Right ventricle myocardium superior (tissue), 1 donor: ENCODE measurements around the gene MECP2. TPM values are rescaled to one million over a fixed set of nuclear protein-coding genes. Genes with fewer than 3 reads are reported as not detected.
A peak's percentile ranks its signal among the peaks of the same experiment; 100 is the strongest.

Source experiments
- ATAC-seq: fragments of 200-7000 bp; cut with Tn5 transposase; one replicate; pipeline ENCODE4 v1.9.1; 2020; ENCODE audit warnings: mild to moderate bottlenecking; ENCODE audit not compliant: poor library complexity
- DNase-seq: peaks from one replicate; pipeline ENCODE4 v3.0.0-alpha.2; 2020
- intact Hi-C: fragments of 100-400 bp; cut with DNase I; formaldehyde crosslinking; loops from one replicate; pipeline ENCODE4 v1.11.2; 2022
- total RNA-seq: library from RNA; stranded (reverse); fragmentation: NEBNext Ultra II Directional; extraction: Animal tissue kit (Norgen Biotek cat#: 25700); gene quantifications from one replicate; pipeline ENCODE4 v1.2.1, GENCODE V29; 2021
- donor health status: DM: no; HTN: yes; CAD: no; lungs with severe emphysema.

Gene MECP2
- total RNA-seq, 1 donor from 2014 or later = 30.5 TPM

DNA sequence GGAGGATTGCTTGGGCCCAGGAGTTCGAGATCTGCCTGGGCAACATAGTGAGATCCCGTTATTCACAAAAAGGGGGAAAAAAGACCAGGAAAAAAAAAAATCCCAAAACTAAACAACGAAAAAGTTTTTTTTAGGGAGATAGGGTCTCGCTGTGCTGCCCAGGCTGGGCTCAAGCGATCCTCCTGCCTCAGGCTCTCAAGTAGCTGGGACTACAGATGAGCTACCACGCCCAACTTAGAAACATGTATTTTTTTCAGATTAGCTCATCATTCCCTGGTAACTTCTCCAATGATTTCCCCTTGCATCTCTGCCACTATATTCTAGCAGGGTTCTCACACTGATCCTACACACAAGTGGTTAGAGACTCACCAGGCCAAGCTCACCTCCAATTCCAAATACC is 53.4 kb downstream of the MECP2 start:
- ATAC-seq = no peak
- intact Hi-C loops = loop anchor here (10.0 kb wide), 1 partner anchor 51 kb away; the partner anchor contains the start of gene MECP2

DNA sequence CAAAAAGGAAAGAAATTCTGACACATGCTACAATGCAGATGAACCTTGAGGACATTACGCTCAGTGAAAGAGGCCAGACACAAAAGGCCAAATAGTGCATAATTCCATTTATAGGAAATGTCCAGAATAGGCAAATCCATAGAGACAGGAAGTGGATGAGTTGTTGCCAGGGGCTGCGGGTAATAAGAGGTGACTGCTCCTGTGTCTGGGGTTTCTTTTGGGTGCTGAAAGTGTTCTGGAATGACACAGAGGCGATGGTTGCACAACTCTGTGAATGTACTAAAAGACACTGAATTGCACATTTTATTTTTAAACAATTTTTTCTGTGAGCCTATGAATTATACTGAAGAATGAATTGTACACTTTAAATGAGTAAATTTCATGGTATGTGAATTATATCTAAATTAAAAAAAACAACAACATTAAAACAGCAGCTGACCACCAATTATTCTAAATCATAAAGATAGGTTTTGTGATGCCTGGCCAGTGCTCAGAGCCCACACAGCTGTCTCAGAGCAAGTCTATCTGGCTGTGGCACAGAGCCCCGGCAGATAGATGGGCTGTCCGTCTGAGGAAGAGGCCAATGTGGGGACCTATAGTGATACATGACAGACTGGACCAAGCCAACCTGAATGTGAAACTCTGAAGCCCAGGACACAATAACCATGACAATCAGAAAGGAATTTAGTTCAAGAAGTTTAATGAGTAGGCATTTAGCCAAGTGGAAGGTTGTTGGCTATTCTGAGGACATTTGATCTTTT is 54.3 kb downstream of the MECP2 start:
- DNase-seq (no peak), ATAC-seq (peak; percentile 30)
- intact Hi-C loops = loop anchor here (10.0 kb wide), 1 partner anchor 52 kb away; the partner anchor contains the start of gene MECP2

More for the DNA sequence above, 53.4 kb downstream of the MECP2 start:
- no peak for DNase-seq

DNA sequence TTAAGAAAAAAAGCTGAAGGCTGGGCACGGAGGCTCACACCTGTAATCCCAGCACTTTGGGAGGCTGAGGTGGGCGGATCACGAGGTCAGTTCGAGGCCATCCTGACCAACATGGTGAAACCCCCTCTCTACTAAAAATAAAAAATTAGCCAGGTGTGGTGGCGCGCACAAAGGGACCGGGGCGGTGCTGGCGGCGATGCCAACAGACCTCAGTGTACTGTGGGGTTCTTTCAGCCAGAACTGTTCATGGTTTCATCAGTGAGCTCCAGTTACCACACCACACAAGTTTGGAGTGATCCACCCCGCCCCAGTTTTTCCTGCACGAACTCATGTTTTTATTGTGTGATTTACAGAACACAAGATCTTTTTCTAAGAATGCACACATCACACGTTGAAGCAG is 56.7 kb downstream of the MECP2 start:
- no peak for DNase-seq
- ATAC-seq = no peak
- intact Hi-C loops = loop anchor here (10.0 kb wide), 1 partner anchor 54 kb away; the partner anchor contains the start of gene MECP2

DNA sequence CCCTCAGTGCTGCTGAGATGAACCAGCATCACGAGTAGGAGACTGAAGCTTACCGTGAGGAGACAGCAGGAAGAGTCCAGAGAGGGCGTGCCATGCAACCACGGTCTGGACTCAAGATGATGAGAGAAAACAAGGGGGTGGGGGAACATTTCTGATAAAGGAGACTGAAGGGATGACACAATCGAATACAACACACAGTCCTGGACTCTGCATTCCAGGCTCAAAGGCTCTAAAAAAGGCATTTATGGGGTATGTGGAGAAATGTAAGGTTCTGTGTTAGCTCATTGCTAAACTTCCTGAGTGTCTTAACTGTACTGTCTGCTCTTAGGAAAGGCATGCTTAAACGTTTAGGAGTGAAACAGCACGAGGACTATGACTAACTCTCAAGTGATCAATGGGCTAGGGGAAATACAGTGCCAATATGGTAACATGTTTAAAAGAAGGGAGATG is 57.2 kb downstream of the MECP2 start:
- intact Hi-C loops = loop anchor here (10.0 kb wide), 1 partner anchor 54 kb away; the partner anchor contains the start of gene MECP2
- DNase-seq (no peak), ATAC-seq (no peak)

DNA sequence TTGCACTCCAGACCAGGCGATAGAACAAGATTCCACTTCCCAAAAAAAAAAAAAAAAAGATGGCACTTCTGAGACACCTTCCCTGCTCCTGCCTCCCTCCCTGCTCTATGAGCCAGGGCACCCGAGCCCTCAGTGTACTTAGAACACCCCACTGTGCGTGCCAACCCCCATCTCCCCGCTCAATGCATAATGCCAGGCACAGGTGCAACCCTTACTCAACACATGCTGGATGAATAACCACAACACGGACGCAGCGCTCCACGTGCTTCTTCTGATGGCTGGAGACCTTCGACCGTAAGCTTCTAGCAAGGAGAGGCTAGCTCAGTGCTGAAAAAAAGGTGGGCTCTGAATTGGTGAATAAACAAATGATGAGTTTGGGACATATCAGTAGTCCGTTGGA is 57.9 kb downstream of the MECP2 start:
- ATAC-seq = no peak
- intact Hi-C loops = no loop called here
- no peak for DNase-seq

DNA sequence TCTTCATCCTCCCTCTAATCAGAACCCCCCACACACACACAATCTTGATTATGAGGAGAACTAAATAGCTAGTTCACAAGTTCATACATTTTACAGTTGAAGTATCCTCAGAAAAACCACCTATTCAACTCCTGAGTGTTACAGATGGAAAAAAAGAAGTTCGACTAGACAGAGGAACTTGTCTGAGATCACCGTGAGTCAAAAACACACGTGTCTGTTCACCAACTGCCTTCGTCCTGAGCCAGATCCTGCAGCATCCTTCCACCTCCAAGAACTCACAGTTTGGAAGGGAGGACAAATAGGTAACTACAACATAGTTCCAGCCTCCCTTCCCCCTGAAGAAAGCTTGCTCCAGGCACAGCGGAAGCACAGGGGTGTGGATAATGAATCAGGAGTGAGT is 58.9 kb downstream of the MECP2 start:
- intact Hi-C loops = no loop called here
- DNase-seq (no peak), ATAC-seq (no peak)

DNA sequence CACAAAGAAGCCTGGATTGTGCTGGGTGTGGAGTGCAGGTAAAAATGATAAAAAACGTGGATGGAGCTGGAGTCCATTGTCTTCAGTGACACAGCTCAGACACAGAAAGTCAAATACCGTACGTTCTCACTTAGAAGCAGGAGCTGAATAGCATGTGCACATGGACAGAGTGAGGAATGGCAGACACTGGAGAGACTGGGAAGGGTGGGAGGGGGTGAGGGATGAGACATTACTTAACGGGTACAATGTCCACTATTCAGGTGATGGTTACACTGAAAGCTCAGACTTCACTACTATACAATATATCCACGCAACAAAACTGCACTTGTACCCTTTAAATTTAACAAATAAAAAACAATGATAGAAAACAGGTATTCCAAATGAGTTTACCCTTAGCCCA is 59.8 kb downstream of the MECP2 start:
- DNase-seq = no peak
- intact Hi-C loops = no loop called here
- ATAC-seq = no peak

DNA sequence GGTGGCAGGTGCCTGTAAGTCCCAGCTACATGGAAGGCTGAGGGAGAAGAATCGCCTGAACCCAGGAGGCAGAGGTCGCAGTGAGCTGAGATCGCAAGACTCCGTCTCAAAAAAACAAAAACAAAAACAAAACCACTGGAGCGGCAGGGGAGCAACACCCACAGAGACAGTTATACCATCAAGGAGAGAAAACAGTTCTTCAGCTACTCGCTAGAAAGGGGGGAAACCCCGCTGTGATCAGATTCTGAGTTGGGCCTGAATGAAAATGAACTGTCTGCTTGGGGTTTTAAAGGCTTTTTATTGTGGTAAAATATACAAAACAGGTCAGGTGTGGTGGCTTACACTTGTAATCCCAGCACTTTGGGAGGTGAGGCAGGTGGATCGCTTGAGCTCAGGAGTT is 61.0 kb downstream of the MECP2 start:
- ATAC-seq (no peak), DNase-seq (no peak)
- intact Hi-C loops = no loop called here

DNA sequence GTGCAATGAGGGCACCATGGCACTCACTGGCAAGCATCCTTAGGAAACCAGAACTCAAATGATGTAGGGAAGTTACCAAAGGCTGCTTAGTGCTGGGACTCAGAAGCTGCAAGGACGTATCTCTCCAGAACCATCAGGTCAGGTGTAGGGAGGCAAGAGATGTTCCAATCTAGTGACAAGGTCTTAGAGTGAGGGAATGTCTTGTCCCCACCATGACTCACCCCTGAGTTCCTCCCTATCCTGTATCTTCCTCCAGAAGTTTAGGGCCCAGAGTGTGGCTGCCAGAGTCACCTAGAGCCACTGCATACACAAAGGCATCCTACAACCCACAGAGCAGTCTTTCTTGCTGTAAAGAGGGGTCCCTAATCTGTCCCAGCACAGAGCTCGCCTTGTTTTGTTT is 63.7 kb downstream of the MECP2 start:
- intact Hi-C loops = no loop called here
- ATAC-seq = no peak
- no peak for DNase-seq

DNA sequence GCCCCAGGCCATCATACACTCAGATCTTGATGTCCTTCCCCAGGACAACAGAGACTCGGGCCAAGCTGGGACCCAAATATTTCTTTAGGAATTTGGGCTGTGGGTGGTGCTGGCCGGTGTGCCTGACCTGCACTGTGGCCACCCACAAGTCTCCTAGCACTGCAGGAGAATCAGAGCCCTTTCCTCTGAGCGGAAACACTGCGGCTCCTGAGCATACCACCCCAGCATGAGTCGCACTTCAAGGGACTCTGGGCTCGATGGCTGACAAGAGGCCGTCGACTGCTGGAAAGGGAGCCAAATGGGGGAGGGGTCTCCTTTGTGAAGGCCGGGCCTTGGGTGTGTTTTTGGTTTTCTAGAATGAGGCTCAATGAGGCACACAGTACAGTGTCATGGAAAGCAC is 64.9 kb downstream of the MECP2 start:
- ATAC-seq (no peak), DNase-seq (no peak)
- intact Hi-C loops = no loop called here

DNA sequence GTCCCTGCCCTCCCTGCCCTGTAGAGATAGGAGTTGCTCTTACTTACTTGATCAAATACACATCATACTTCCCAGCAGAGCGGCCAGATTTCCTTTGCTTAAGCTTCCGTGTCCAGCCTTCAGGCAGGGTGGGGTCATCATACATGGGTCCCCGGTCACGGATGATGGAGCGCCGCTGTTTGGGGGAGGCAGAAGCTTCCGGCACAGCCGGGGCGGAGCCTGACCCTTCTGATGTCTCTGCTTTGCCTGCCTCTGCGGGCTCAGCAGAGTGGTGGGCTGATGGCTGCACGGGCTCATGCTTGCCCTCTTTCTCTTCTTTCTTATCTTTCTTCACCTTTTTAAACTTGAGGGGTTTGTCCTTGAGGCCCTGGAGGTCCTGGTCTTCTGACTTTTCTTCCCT is 65.4 kb downstream of the MECP2 start:
- no peak for DNase-seq
- ATAC-seq = no peak
- intact Hi-C loops = no loop called here

DNA sequence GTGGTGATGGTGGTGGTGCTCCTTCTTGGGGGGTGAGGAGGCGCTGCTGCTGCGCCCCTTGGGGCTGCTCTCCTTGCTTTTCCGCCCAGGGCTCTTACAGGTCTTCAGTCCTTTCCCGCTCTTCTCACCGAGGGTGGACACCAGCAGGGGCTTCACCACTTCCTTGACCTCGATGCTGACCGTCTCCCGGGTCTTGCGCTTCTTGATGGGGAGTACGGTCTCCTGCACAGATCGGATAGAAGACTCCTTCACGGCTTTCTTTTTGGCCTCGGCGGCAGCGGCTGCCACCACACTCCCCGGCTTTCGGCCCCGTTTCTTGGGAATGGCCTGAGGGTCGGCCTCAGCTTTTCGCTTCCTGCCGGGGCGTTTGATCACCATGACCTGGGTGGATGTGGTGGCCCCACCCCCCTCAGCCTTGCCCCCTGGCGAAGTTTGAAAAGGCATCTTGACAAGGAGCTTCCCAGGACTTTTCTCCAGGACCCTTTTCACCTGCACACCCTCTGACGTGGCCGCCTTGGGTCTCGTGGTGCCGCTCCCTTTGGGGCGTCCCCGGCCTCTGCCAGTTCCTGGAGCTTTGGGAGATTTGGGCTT is 66.7 kb downstream of the MECP2 start:
- DNase-seq (no peak), ATAC-seq (no peak)
- intact Hi-C loops = no loop called here

DNA sequence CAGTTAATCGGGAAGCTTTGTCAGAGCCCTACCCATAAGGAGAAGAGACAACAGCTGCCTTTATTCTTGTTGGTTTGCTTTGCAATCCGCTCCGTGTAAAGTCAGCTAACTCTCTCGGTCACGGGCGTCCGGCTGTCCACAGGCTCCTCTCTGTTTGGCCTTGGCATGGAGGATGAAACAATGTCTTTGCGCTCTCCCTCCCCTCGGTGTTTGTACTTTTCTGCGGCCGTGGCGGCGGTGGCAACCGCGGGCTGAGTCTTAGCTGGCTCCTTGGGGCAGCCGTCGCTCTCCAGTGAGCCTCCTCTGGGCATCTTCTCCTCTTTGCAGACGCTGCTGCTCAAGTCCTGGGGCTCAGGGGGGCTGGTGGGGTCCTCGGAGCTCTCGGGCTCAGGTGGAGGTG is 67.3 kb downstream of the MECP2 start:
- ATAC-seq (no peak), DNase-seq (no peak)
- intact Hi-C loops = no loop called here

DNA sequence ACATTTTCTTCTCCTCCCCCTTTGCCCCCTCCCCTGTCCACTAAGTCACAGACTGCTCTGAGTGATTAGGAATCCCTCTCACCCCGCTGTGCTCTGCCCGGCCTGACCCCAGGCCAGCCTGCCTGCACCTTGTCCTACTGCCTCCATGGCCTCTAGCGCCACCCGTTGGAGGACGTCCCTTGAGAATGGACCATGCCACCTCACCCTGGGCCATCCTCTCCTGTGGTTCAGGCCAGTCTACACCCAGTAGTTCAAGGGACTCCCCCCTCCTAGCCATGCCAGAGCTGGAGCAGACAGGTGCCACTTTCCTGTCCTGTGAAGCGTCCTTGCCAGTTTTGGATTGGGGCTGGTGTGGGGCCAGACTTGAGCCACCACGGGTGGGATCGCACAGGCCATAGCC is 68.1 kb downstream of the MECP2 start:
- no peak for DNase-seq
- no peak for ATAC-seq
- intact Hi-C loops = no loop called here

DNA sequence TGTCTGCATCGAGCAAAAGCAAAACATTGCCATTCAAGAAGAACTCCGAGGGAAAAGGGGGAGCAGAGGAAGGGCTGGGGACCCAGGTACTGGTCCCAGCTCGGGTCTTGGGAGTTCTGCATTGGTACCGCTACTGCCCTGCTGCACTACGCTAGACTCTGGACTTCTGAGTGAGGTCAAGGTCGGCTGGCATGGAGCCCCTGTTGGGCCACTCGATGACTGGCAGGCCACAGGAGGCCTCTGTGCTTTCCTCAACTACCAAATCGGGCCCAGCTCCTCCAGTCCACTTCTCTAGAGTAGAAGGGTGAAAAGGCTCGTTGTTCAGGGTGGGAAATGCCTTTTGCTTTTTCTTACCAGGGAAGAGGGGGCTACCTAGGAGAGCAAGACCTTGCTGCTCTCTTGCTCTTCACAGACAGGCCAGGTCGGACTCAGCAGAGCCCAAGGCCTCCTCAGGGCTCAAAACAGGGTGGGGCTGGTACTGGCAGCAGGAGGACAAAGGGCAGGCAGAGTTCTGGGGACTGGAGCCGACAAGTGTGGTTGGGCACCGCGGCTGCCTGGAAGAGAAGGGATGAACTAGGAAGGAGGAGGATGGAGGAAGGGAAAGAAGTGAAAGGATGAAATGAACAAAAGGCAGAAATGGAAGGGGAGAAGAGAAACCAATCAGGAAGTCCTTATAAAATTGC is 68.9 kb downstream of the MECP2 start:
- intact Hi-C loops = no loop called here
- ATAC-seq = no peak
- no peak for DNase-seq

DNA sequence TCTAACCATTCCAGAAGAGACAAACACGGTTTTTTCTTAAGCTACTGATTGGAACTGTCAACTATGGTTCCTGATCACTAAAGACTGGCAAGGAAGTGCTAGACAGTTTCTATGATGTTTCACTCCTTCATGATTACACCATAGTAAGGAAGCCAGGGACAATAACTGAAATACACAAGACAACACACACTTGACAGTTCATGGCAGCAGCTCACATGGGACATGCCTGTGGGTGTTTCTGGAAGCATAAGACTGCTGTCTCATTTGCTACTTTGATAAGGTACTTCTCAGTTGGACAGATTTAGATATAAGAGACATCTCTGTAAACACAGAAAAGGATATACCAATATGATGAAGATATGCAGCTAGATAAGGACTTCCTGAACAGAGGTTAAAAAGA is 69.5 kb downstream of the MECP2 start:
- intact Hi-C loops = no loop called here
- ATAC-seq (no peak), DNase-seq (no peak)

DNA sequence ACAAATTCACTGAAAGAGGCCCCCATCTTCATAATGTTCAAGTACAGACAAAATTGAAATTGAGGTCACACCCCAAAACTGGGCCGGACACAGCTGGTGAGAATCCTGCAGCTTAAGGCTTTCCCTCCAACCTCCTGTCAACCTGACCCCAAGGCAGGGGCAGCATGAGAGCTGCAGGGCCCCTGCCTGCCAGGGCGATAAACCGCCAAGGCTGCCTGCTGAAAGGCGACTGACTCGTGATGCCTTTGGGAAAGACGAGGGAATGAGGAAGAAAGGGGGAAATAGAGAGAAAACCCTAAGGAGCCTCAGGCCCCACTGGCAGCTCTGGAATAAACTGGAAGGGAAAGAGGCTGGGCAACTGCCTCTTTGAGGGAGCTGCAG is 70.5 kb downstream of the MECP2 start:
- ATAC-seq (no peak), DNase-seq (no peak)
- intact Hi-C loops = no loop called here

DNA sequence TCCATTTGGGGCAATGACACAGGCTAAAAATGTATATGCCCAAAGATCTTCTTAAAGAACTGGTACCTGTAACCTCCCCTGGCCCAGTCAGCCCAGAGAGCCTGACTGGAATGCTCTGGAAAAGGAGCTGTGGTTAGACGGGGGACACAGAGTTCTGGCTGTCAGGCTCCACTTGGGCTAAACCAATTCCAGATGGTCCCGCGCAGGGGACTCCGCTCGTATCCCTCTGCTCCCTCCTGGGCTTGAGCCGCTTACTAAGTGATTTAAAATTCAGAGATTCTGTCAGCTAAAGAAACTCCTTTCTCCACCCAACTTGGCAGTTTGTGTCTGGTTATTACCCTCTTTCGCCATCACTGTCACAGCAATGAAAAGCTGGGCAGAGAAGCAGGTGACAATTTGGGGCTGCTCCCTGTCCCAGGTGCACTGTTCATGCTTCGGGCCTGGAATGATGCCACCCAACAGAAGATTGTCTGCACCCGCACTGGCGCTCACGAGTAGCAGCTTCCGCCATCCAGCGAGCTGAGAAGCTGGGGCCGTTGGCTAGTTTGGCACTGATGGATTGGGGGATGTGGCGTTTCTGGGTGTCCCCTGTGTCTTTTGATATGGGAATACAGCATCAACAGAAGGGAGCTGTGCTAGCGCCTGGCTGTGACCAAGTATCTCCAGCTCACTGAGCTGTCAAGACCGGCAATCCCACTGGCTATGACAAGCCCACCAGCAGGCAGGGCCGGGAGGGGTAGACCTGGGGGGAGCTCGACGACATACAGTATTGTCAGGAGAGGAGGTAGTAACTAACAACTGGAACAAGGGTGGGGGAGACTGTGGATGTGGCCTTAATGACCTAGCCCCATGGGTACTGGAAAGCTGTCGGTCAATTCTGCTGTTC is 71.1 kb downstream of the MECP2 start:
- intact Hi-C loops = no loop called here
- no peak for ATAC-seq
- DNase-seq = no peak

DNA sequence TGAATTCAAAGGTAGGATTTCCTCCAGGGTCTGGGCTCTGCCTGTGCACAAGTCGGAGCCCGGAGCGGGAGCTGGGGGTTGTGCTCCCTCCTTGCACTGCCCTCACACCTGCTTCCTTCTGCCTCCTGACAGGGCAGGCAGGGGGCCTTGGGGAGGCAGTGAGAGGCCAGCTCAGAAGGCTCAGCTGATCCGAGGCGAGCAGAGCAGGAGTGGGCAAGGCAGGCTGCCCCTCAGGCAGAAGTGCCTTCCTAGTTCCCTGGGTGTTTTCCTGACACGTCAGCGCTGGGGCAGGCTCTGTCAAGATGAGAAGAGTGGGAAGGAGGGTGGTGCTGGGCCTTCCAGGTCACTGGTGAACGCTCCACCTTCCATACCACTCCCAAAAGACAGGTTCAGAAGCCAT is 72.3 kb downstream of the MECP2 start:
- intact Hi-C loops = no loop called here
- DNase-seq = no peak
- no peak for ATAC-seq
